Measurements from ENCODE around the gene CFAP61. TPM values are rescaled to one million over a fixed set of nuclear protein-coding genes. Genes with fewer than 3 reads are reported as not detected.

Gene CFAP61
- total and polyA plus RNA-seq, 9 of the 15 experiments (the other 6 are each of a cell fraction or from before 2014, with no cell fraction given): 0.11 TPM; not detected in 8

DNA sequence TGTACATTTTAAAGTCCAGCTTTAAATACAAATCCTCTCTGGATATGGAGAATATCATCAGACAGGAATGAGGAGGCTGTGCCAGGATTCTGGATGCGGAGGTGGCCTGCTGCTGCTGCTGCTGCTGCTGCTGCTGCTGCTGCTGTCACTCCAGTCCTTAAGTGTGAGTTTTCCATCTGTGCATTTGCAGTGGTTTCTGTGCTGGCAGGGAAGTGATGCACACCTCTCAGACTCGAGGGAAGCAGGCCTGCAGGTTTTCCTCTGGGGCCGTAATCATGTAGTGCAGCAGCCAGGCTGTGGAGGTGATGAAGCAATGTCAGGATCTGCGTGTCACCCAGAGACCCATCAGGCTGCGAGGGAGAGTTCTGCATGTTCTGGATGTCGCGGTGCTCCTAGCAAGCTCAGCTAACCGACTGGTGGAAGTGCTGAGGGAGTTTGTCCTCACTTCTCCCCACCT, 32.0 kb downstream of the CFAP61 start:
- Histone ChIP-seq H3K27me3 (ENCODE audit: control insufficient read depth in 2 of 2, insufficient read depth in 2 of 2, low read length in 2 of 2) (no peaks in the 10 kb centered on the region), H3K36me3 (ENCODE audit: control insufficient read depth, insufficient read depth, low read length) (no peaks in the 10 kb centered on the region), H3K4me1 (replicated peaks in 1 of 2; ENCODE audit: control insufficient read depth in 2 of 2, insufficient read depth in 2 of 2, low read length in 2 of 2) (no peaks in the 10 kb centered on the region), H4K20me1 (replicated peaks; ENCODE audit: control insufficient read depth, insufficient read depth, low read length) (no peaks in the 10 kb centered on the region), H3K9me1 (ENCODE audit: control insufficient read depth, insufficient read depth, low read length) (no peaks in the 10 kb centered on the region), H3K4me2 (ENCODE audit: insufficient read depth, low read length) (no peak overlapping the region), H3K9ac (ENCODE audit: insufficient read depth in 1 of 2, low read depth in 2 of 2, low read length in 2 of 2) (no peak overlapping the region), H3K79me2 (ENCODE audit: control insufficient read depth, insufficient read depth, low read length) (no peaks in the 10 kb centered on the region), H2AFZ (ENCODE audit: low read depth, low read length) (no peak overlapping the region), H3K4me3 (no peak overlapping the region), H3K9me3 (replicated peaks; ENCODE audit: control insufficient read depth, insufficient read depth, low read depth, low read length) (no peaks in the 10 kb centered on the region), H3K27ac (ENCODE audit: extremely low read depth, low read depth, low read length) (no peak overlapping the region)
- WGBS (ENCODE audit: insufficient coverage, low coverage, missing lambda C conversion rate): 11% methylated on average over 3 of the region's 8 CpGs
- no peak for ATAC-seq
- BruUV-seq (replicated peaks): no TSS peak
- in situ Hi-C loops (cut with MboI): loop anchor here (25.0 kb wide), 2 partner anchors 478 to 728 kb away; no protein-coding TSS in a partner anchor
- intact Hi-C loops (cut with micrococcal nuclease): loop anchor here (1.0 to 10.0 kb wide), 3 partner anchors 153 to 743 kb away; no protein-coding TSS in a partner anchor
- POLR2A ChIA-PET: no interaction called here
- FAIRE-seq: no peak
- TF ChIP-seq CAMTA2 (CRISPR knock-in tag; conservative IDR thresholded peaks at IDR 0.05) (no peak), ZNF449 (CRISPR knock-in tag; IDR thresholded peaks at IDR 0.05) (no peak), KLF10 (CRISPR knock-in tag; IDR thresholded peaks at IDR 0.05) (no peak), KLF6 (CRISPR knock-in tag; IDR thresholded peaks at IDR 0.05; ENCODE audit: borderline replicate concordance) (no peak), ZNF830 (CRISPR knock-in tag; IDR thresholded peaks at IDR 0.05) (no peak), TBL1XR1 (IDR thresholded peaks at IDR 0.05; ENCODE audit: low read length in 2 of 2) (no peak), POLR2AphosphoS5 (IDR thresholded peaks at IDR 0.05; ENCODE audit: control insufficient read depth, insufficient read depth, low read depth, low read length) (no peak), ZNF551 (CRISPR knock-in tag; IDR thresholded peaks at IDR 0.05) (no peak)
- TF ChIP-seq, protein P1, sequence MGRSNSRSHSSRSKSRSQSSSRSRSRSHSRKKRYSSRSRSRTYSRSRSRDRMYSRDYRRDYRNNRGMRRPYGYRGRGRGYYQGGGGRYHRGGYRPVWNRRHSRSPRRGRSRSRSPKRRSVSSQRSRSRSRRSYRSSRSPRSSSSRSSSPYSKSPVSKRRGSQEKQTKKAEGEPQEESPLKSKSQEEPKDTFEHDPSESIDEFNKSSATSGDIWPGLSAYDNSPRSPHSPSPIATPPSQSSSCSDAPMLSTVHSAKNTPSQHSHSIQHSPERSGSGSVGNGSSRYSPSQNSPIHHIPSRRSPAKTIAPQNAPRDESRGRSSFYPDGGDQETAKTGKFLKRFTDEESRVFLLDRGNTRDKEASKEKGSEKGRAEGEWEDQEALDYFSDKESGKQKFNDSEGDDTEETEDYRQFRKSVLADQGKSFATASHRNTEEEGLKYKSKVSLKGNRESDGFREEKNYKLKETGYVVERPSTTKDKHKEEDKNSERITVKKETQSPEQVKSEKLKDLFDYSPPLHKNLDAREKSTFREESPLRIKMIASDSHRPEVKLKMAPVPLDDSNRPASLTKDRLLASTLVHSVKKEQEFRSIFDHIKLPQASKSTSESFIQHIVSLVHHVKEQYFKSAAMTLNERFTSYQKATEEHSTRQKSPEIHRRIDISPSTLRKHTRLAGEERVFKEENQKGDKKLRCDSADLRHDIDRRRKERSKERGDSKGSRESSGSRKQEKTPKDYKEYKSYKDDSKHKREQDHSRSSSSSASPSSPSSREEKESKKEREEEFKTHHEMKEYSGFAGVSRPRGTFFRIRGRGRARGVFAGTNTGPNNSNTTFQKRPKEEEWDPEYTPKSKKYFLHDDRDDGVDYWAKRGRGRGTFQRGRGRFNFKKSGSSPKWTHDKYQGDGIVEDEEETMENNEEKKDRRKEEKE (IDR thresholded peaks at IDR 0.05; ENCODE audit: borderline replicate concordance in 1 of 2, control insufficient read depth in 1 of 2, low read depth in 2 of 2, low read length in 1 of 2): no peak
- CTCF ChIA-PET (ENCODE audit: low intra/inter-chr PET ratio): interaction anchor here (0.6 to 1.6 kb wide), 4 partner anchors 153 to 510 kb away, joined by 3 to 6 read pairs (median 5); no protein-coding TSS in a partner anchor
- DNase-seq (ENCODE audit: extremely low read depth in 1 of 4, low spot score in 3 of 4): no peak
